Activated CD8-positive, alpha-beta memory T cell treated with anti-CD3 and anti-CD28 coated beads, Interleukin-2, amount 50 U/mL, for 1 hour (primary cell): ENCODE measurements around the gene HMBS.
A peak's percentile ranks its signal among the peaks of the same experiment; 100 is the strongest.
"Not testable (repeated sequence)": the region's sequence is repeated elsewhere in the genome, so short reads cannot be mapped to it uniquely, and the experiment has no call there.

Experiments used
- DNase-seq: peaks from one replicate; pipeline ENCODE4 v3.0.0-alpha.2; 2020; ENCODE audit errors: extremely low read depth

HMBS gene

GRCh38 chr11:119118946-119119345, 34.3 kb downstream of the HMBS start:
- no peak for DNase-seq

DNA sequence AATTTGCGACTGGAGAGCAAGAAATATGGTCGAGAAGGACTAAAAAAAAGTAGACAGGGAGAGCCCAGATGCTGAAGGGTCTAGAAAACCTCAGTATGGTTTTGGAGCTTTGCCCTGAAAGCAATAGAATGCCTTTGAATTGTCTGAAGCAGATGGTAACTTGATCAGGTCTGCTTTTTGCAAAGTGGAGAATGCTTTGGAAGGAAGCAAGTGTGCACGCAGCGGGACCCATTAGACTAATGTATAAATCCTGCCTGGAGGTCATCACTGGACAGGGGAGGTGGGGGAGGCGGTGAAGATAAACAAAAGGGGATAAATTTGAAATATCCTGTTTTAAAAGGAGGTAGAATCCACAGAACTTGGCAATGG, 35.9 kb downstream of the HMBS start:
- no peak for DNase-seq

GRCh38 chr11:119121008-119121810, 36.5 kb downstream of the HMBS start, which contains the start of gene HINFP:
TSS of gene HINFP (plus strand) at chr11:119121580. CDS start at chr11:119126945, 5,365 bp downstream.
- peak; percentile 98 for DNase-seq

DNA sequence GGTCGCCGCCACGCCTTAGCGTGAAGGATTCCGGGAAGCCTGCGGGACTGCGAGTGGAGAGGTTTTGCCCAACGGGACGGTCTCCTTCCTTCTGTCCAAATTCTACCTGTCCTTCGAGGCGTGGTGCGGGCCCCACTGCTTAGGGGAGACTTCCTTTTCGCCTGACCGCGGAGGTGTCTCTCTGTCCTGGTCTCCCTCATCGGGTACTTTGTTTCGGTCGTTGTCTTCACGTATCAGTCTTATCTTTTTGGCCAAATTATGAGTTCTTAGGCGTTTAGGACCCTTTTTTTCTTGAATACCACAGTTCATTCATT, 37.1 kb downstream of the HMBS start:
- DNase-seq: no peak

GRCh38 chr11:119125821-119126220, 41.1 kb downstream of the HMBS start:
- DNase-seq: no peak

GRCh38 chr11:119126675-119127268, 42.1 kb downstream of the HMBS start:
- DNase-seq: no peak

DNA sequence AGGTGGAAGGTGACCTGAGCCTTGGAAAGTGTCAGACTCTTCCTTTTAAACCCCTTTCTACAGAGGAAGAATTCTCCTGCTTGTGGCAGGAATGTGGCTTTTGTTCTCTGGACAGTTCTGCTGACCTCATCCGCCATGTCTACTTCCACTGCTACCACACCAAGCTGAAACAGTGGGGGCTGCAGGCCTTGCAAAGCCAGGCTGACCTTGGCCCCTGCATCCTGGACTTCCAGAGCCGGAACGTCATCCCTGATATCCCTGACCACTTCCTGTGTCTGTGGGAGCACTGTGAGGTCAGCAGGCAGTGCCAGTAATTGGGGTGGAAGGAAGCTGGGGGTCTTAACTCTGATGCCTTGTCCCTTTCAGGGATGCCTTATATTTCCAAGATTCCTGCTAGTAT, 46.0 kb downstream of the HMBS start:
- DNase-seq: no peak

- no peak for DNase-seq
These were observed 49.8 kb downstream of the HMBS start for GRCh38 chr11:119134389-119134978.

- DNase-seq: not testable (repeated sequence)
These were observed 54.6 kb downstream of the HMBS start for GRCh38 chr11:119139276-119139675.
